Measurements from ENCODE around the gene UGT1A9.

GRCh38 chr2:233684640-233685039, 12.9 kb downstream of the UGT1A9 start:
- no peak for TF ChIP-seq EP300 (IDR thresholded peaks at IDR 0.05)
- TF ChIP-seq, protein P1, sequence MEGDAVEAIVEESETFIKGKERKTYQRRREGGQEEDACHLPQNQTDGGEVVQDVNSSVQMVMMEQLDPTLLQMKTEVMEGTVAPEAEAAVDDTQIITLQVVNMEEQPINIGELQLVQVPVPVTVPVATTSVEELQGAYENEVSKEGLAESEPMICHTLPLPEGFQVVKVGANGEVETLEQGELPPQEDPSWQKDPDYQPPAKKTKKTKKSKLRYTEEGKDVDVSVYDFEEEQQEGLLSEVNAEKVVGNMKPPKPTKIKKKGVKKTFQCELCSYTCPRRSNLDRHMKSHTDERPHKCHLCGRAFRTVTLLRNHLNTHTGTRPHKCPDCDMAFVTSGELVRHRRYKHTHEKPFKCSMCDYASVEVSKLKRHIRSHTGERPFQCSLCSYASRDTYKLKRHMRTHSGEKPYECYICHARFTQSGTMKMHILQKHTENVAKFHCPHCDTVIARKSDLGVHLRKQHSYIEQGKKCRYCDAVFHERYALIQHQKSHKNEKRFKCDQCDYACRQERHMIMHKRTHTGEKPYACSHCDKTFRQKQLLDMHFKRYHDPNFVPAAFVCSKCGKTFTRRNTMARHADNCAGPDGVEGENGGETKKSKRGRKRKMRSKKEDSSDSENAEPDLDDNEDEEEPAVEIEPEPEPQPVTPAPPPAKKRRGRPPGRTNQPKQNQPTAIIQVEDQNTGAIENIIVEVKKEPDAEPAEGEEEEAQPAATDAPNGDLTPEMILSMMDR (IDR thresholded peaks at IDR 0.05): no peak
